K562 (cell line): ENCODE measurements around the gene LAP3.

Experiments
- DLX4 ChIP-seq: fragments of 250-450 bp; sonication (Bioruptor Pico); IDR thresholded peaks from 2 replicates; pipeline ENCODE4 v1.6.1; 2021; ENCODE audit warnings: mild to moderate bottlenecking
- HNRNPL ChIP-seq: fragments of 200-400 bp; formaldehyde crosslinking; IDR thresholded peaks from 2 replicates; pipeline ENCODE4 v1.6.1; 2017; ENCODE audit warnings: low read depth, mild to moderate bottlenecking, low read length
- POLR2A ChIP-seq: fragments of 450-650 bp; conservative IDR thresholded peaks from 2 replicates; pipeline ENCODE4 v1.6.1; 2016
- SMC3 ChIP-seq: conservative IDR thresholded peaks from 2 replicates; pipeline ENCODE4 v1.6.1; 2011; ENCODE audit warnings: low read depth, low read length, improper control_type of control experiment; ENCODE audit not compliant: insufficient read depth
- SNRNP70 ChIP-seq: fragments of 200-400 bp; formaldehyde crosslinking; optimal IDR thresholded peaks from 2 replicates; pipeline ENCODE3; 2017; ENCODE audit warnings: low read depth, low read length
- ZNF274 ChIP-seq: IDR thresholded peaks from 2 replicates; pipeline ENCODE4 v1.6.1; 2011; ENCODE audit warnings: low read depth, mild to moderate bottlenecking, low read length, moderate library complexity, borderline replicate concordance
- ZNF586 ChIP-seq: fragments of 450-650 bp; formaldehyde crosslinking; conservative IDR thresholded peaks from 2 replicates; pipeline ENCODE4 v1.4.0; 2020; ENCODE audit warnings: mild to moderate bottlenecking, moderate library complexity
- ZNF589 ChIP-seq: fragments of 200-800 bp; sonication (Bioruptor generic); IDR thresholded peaks from 2 replicates; pipeline ENCODE4 v1.6.1; 2016; ENCODE audit warnings: low read depth, missing genetic modification characterization, missing compliant biosample characterization
- TF ChIP-seq, protein P1 (sequence below), 3 experiments: IDR thresholded peaks in 2 of 3; conservative IDR thresholded peaks in 1 of 3; 2 replicates each; pipeline ENCODE4 v1.5.1; 2011 to 2012; ENCODE audit warnings: low read length in 3 of 3, mild to moderate bottlenecking in 3 of 3, control low read depth in 2 of 3, improper control_type of control experiment in 1 of 3, inconsistent platforms in 1 of 3, low read depth in 1 of 3, mixed read lengths in 1 of 3, moderate library complexity in 1 of 3; ENCODE audit not compliant: insufficient read depth in 2 of 3
- TF ChIP-seq, protein P2 (sequence below): sonication (generic); formaldehyde crosslinking; IDR thresholded peaks from 2 replicates; pipeline ENCODE4 v1.8.1; 2022; ENCODE audit warnings: missing genetic modification reagents

DNA sequence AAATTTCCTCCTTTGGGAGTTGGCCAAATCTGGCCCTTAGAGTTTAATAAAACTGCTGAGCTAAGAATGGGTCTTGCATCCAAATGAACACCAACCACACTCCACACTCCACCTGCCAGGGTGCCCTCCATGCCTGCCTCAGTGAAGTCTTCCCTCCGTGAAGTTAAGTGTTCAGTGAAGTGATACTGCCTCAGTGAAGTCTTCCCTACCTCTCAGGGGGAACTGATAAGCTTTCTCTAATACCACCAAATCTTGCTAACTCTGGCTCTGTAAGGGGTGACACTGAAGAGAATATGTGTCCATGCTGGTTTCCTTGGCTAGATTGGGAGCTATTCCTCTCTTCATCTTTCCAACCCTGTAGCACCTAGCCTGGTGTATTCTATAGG lies 65.4 kb downstream of the LAP3 start:
- no peak for TF ChIP-seq POLR2A
- TF ChIP-seq ZNF274: no peak
- TF ChIP-seq SNRNP70: no peak
- TF ChIP-seq, protein P1, sequence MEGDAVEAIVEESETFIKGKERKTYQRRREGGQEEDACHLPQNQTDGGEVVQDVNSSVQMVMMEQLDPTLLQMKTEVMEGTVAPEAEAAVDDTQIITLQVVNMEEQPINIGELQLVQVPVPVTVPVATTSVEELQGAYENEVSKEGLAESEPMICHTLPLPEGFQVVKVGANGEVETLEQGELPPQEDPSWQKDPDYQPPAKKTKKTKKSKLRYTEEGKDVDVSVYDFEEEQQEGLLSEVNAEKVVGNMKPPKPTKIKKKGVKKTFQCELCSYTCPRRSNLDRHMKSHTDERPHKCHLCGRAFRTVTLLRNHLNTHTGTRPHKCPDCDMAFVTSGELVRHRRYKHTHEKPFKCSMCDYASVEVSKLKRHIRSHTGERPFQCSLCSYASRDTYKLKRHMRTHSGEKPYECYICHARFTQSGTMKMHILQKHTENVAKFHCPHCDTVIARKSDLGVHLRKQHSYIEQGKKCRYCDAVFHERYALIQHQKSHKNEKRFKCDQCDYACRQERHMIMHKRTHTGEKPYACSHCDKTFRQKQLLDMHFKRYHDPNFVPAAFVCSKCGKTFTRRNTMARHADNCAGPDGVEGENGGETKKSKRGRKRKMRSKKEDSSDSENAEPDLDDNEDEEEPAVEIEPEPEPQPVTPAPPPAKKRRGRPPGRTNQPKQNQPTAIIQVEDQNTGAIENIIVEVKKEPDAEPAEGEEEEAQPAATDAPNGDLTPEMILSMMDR (IDR thresholded peaks at IDR 0.05 in 2 of 3, conservative IDR thresholded peaks at IDR 0.05 in 1 of 3; ENCODE audit: insufficient read depth in 2 of 3, low read depth in 1 of 3, low read length in 3 of 3): no peak
- no peak for TF ChIP-seq HNRNPL
- TF ChIP-seq, protein P2, sequence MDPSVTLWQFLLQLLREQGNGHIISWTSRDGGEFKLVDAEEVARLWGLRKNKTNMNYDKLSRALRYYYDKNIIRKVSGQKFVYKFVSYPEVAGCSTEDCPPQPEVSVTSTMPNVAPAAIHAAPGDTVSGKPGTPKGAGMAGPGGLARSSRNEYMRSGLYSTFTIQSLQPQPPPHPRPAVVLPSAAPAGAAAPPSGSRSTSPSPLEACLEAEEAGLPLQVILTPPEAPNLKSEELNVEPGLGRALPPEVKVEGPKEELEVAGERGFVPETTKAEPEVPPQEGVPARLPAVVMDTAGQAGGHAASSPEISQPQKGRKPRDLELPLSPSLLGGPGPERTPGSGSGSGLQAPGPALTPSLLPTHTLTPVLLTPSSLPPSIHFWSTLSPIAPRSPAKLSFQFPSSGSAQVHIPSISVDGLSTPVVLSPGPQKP (CRISPR knock-in tag): no peak
- no peak for TF ChIP-seq SMC3
- TF ChIP-seq ZNF589 (CRISPR knock-in tag): no peak
- no peak for TF ChIP-seq ZNF586 (CRISPR knock-in tag)
- no peak for TF ChIP-seq DLX4 (CRISPR knock-in tag)
